K562 (cell line): ENCODE data around the gene MT1HL1. TPM values are rescaled to one million over a fixed set of nuclear protein-coding genes. Genes with fewer than 3 reads are reported as not detected.

Source experiments
- ATAC-seq: fragments of 200-7000 bp; cut with Tn5 transposase; 3 replicates; pipeline ENCODE4 v1.9.1; 2020; ENCODE audit warnings: moderate library complexity
- BruUV-seq: library from RNA; stranded (reverse); fragments of 400-500 nt; replicated peaks from 2 replicates; lab custom pipeline; 2021; lab: Mats Ljungman, UMichigan
- CTCF ChIA-PET: fragments of 300-600 bp; formaldehyde crosslinking; extraction: SDS; loops from one replicate; lab custom pipeline; 2021; ENCODE audit warnings: low intra/inter-chr PET ratio; lab: Yijun Ruan, JAX
- POLR2A ChIA-PET: fragments of 300-600, 350-650 bp; sonication (Branson Sonifier 250); formaldehyde crosslinking; extraction: SDS; loops from one replicate; lab custom pipeline; 2021; ENCODE audit warnings: antibody characterized with exemption, inconsistent platforms; lab: Yijun Ruan, JAX
- DNase-seq, 4 experiments: peaks; one replicate each; pipeline versions ENCODE4 v3.0.0 to v3.0.0-alpha.2; 2011 to 2018; ENCODE audit warnings: low spot score in 3 of 4, mixed read lengths in 3 of 4; ENCODE audit errors: extremely low read depth in 1 of 4
- FAIRE-seq: peaks from 2 replicates; lab custom pipeline; 2011; peaks lifted over from hg19 to GRCh38; lab: Jason Lieb, UNC
- H2AFZ ChIP-seq: 2 replicates; pipeline ENCODE4 v1.6.0; 2011; ENCODE audit warnings: low read depth, low read length, control low read depth, inconsistent platforms
- H3K27ac ChIP-seq: fragments of 200-600 bp; 3 replicates; pipeline ENCODE4 v1.8.0; 2011; ENCODE audit warnings: low read depth, mild to moderate bottlenecking, control low read depth, inconsistent platforms, low read length, moderate library complexity, mixed read lengths; ENCODE audit errors: extremely low read depth
- H3K27me3 ChIP-seq, 2 experiments: fragments of 300-600 bp in 1 of 2; 2 replicates in 1 of 2; 3 replicates in 1 of 2; pipeline versions ENCODE4 v1.6.0 to v1.8.0; 2011; ENCODE audit warnings: inconsistent platforms in 2 of 2, low read length in 2 of 2, mild to moderate bottlenecking in 1 of 2, mixed read lengths in 1 of 2, moderate library complexity in 1 of 2; ENCODE audit not compliant: control insufficient read depth in 2 of 2, insufficient read depth in 2 of 2
- H3K36me3 ChIP-seq: fragments of 300-600 bp; 3 replicates; pipeline ENCODE4 v1.8.0; 2011; ENCODE audit warnings: mild to moderate bottlenecking, low read length, inconsistent platforms; ENCODE audit not compliant: control insufficient read depth, insufficient read depth
- H3K4me1 ChIP-seq, 2 experiments: fragments of 200-600 bp in 1 of 2; replicated peaks in 1 of 2; 2 replicates in 1 of 2; 3 replicates in 1 of 2; pipeline versions ENCODE4 v1.5.1 to v1.8.0; 2011; ENCODE audit warnings: inconsistent platforms in 2 of 2, low read length in 2 of 2, mild to moderate bottlenecking in 1 of 2, mixed read lengths in 1 of 2, moderate library complexity in 1 of 2; ENCODE audit not compliant: control insufficient read depth in 2 of 2, insufficient read depth in 2 of 2
- H3K4me2 ChIP-seq: 2 replicates; pipeline ENCODE4 v1.6.1; 2011; ENCODE audit warnings: low read length, control low read depth, inconsistent platforms, mixed read lengths; ENCODE audit not compliant: insufficient read depth
- H3K4me3 ChIP-seq: fragments of 200-600 bp; sonication (generic), shearing (Covaris generic); 2 replicates; pipeline ENCODE4 v1.5.1; 2016; ENCODE audit warnings: control low read depth, inconsistent platforms
- H3K79me2 ChIP-seq: fragments of 200-600 bp; 3 replicates; pipeline ENCODE4 v1.8.0; 2011; ENCODE audit warnings: low read length, inconsistent platforms; ENCODE audit not compliant: control insufficient read depth, insufficient read depth
- H3K9ac ChIP-seq, 2 experiments: 2 replicates each; pipeline versions ENCODE4 v1.6.0 to v1.6.1; 2011; ENCODE audit warnings: low read depth in 2 of 2, low read length in 2 of 2, control low read depth in 1 of 2, inconsistent platforms in 1 of 2, mild to moderate bottlenecking in 1 of 2, mixed read lengths in 1 of 2; ENCODE audit not compliant: insufficient read depth in 1 of 2
- H3K9me1 ChIP-seq: one replicate; pipeline ENCODE4 v1.6.0; 2011; ENCODE audit warnings: inconsistent platforms, mild to moderate bottlenecking, low read length, moderate library complexity; ENCODE audit not compliant: control insufficient read depth, insufficient read depth
- H3K9me3 ChIP-seq: replicated peaks from 2 replicates; pipeline ENCODE4 v1.5.1; 2011; ENCODE audit warnings: low read depth, low read length, inconsistent platforms; ENCODE audit not compliant: control insufficient read depth, insufficient read depth
- H4K20me1 ChIP-seq: replicated peaks from 2 replicates; pipeline ENCODE4 v1.6.1; 2011; ENCODE audit warnings: low read length, inconsistent platforms, mixed read lengths; ENCODE audit not compliant: control insufficient read depth, insufficient read depth
- BRF2 ChIP-seq: IDR thresholded peaks from 3 replicates; pipeline ENCODE4 v1.6.1; 2011; ENCODE audit warnings: borderline replicate concordance, mild to moderate bottlenecking; ENCODE audit not compliant: insufficient read length, insufficient read depth
- DLX4 ChIP-seq: fragments of 250-450 bp; sonication (Bioruptor Pico); IDR thresholded peaks from 2 replicates; pipeline ENCODE4 v1.6.1; 2021; ENCODE audit warnings: mild to moderate bottlenecking
- HMG20B ChIP-seq: fragments of 250-450 bp; sonication (Bioruptor Pico); IDR thresholded peaks from 2 replicates; pipeline ENCODE4 v1.5.0; 2021; ENCODE audit warnings: mild to moderate bottlenecking
- NR3C1 ChIP-seq: sonication (generic); formaldehyde crosslinking; IDR thresholded peaks from 2 replicates; pipeline ENCODE4 v1.8.1; 2022; ENCODE audit warnings: missing genetic modification reagents
- PHF21A ChIP-seq: fragments of 450-650 bp; IDR thresholded peaks from 2 replicates; pipeline ENCODE4 v1.6.1; 2017; ENCODE audit warnings: low read depth, borderline replicate concordance
- RBBP5 ChIP-seq: fragments of 200-600 bp; sonication (generic); IDR thresholded peaks from 2 replicates; pipeline ENCODE4 v1.6.1; 2012; ENCODE audit warnings: borderline replicate concordance, mild to moderate bottlenecking, low read length, control low read depth, inconsistent platforms; ENCODE audit not compliant: insufficient read depth, poor library complexity, severe bottlenecking
- STAT5A ChIP-seq: IDR thresholded peaks from 2 replicates; pipeline ENCODE4 v1.6.1; 2012; ENCODE audit warnings: low read length, inconsistent platforms, borderline replicate concordance
- WGBS: fragments of 100-300 bp; shearing (Covaris generic); methylation state at CpG from one replicate; pipeline ENCODE4 v1.1.6; 2016; ENCODE audit warnings: low coverage, mixed read lengths; ENCODE audit not compliant: insufficient coverage; ENCODE audit errors: missing lambda C conversion rate; 5-methylcytosine and 5-hydroxymethylcytosine counted together
- in situ Hi-C: fragments of 300-500 bp; cut with MboI; formaldehyde crosslinking; loops from 4 replicates; pipeline ENCODE4 v1.15.0; 2018; ENCODE audit warnings: inconsistent platforms, mixed read lengths
- intact Hi-C: fragments of 100-400 bp; cut with micrococcal nuclease; formaldehyde crosslinking; loops from 2 replicates; pipeline ENCODE4 v1.14.2; 2022
- polyA plus RNA-seq, 8 experiments: library from polyadenylated mRNA; depleted of rRNA in 4 of 8; stranded (reverse) in 5 of 8; unstranded in 3 of 8; fragments of >200 nt; fragmentation: Nextera tagmentation in 2 of 8; fragmentation: Illumina TruSeq in 1 of 8; extraction: Ambion mirVana in 2 of 8; extraction: Trizol in 1 of 8; gene quantifications; 2 replicates each; pipeline versions ENCODE4 v1.2.1 to v1.2.3, GENCODE V29; 2011 to 2014; ENCODE audit warnings: inconsistent platforms in 1 of 8, missing spikeins in 1 of 8
- total RNA-seq, 7 experiments: library from RNA; depleted of rRNA in 6 of 7; stranded (reverse); fragments of >200 nt in 6 of 7; fragmentation: Illumina TruSeq in 2 of 7; extraction: Trizol in 2 of 7; gene quantifications; 2 replicates each; pipeline versions ENCODE4 v1.2.1 to v1.2.3, GENCODE V29; 2011 to 2021; ENCODE audit warnings: low replicate concordance in 1 of 7

Gene MT1HL1
- total and polyA plus RNA-seq, 9 of the 15 experiments (the other 6 are each of a cell fraction or from before 2014, with no cell fraction given) = not detected

GRCh38 chr1:237009611-237010010, 5.4 kb upstream of the MT1HL1 start (continued):
- TF ChIP-seq NR3C1 (CRISPR knock-in tag) = no peak
- TF ChIP-seq DLX4 = no peak
- no peak for TF ChIP-seq STAT5A
- TF ChIP-seq BRF2 = no peak
- TF ChIP-seq PHF21A = no peak

GRCh38 chr1:237007147-237007881, 3.1 kb upstream of the MT1HL1 start:
- no peaks in the 10 kb centered on the region for H4K20me1 ChIP-seq
- no TSS peak for BruUV-seq
- no peak overlapping the region for H3K27ac ChIP-seq
- H3K9me3 ChIP-seq = no peaks in the 10 kb centered on the region
- no peak overlapping the region for H3K9ac ChIP-seq
- peaks cover 19 to 29% of the 10 kb centered on the region in 2 experiments for H3K27me3 ChIP-seq
- no peaks in the 10 kb centered on the region for H3K36me3 ChIP-seq
- no peaks in the 10 kb centered on the region for H3K79me2 ChIP-seq
- DNase-seq = no peak
- no peak for ATAC-seq
- WGBS = 0% methylated on average over 14 of the region's 14 CpGs
- H3K4me3 ChIP-seq = no peak overlapping the region
- H3K4me2 ChIP-seq = no peak overlapping the region
- H2AFZ ChIP-seq = no peak overlapping the region
- no peak for FAIRE-seq
- H3K9me1 ChIP-seq = no peaks in the 10 kb centered on the region
- ChIA-PET CTCF (no interaction called here), POLR2A (no interaction called here)
- peaks cover 1 to 3% of the 10 kb centered on the region in 2 experiments; a peak in 2 of 5 replicates for H3K4me1 ChIP-seq
- in situ Hi-C loops (no loop called here), intact Hi-C loops (no loop called here)
- no peak for TF ChIP-seq RBBP5
- no peak for TF ChIP-seq HMG20B (CRISPR knock-in tag)
